Measurements from ENCODE around the gene PDE8A.
"Not testable (repeated sequence)": the region's sequence is repeated elsewhere in the genome, so short reads cannot be mapped to it uniquely, and the experiment has no call there.

PDE8A gene

GRCh38 chr15:84960391-84961113, 21.1 kb upstream of the PDE8A start:
- FAIRE-seq (no peak), DNase-seq (ENCODE audit: insufficient read length, low spot score) (no peak)

DNA sequence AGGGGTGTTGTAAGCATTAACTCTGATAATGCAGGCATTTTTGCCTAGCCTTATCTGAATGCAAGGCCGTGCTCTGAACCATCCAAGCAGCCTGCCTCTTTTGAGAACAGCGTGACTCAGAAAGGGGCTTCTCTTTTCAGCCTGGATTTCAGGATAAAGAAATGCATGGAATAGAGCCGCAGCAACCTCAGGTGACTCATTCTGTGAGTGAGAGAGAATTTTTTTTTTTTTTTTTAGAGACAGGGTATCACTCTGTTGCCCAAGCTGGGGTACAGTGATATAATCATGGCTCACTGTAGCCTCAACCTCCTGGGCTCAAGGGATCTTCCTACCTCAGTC, 20.6 kb upstream of the PDE8A start:
- FAIRE-seq = no peak
- DNase-seq (ENCODE audit: insufficient read length, low spot score) = no peak

DNA sequence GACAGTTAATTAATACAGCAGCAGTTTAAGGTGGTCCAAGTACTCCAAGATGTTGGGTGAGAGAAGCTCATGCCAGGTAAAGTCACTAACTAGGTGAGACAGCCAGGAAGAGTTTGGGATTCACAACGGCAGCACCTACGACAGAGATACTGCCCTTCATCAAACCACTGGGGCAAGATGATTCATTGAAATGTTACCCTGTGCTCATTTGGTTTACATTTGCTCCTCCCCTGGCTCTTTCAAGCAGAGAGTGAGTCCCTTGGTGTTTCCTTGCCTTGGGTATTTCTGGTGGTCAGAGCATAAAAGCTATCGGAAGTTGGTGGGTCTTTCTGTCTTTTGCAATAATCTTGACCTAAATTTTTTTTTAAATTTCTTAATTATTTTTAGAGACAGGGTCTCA, 19.9 kb upstream of the PDE8A start:
- no peak for FAIRE-seq

GRCh38 chr15:84962955-84963354, 18.7 kb upstream of the PDE8A start:
- no peak for DNase-seq (ENCODE audit: insufficient read length, low spot score)
- no peak for FAIRE-seq

More for the DNA sequence above, 19.9 kb upstream of the PDE8A start:
- DNase-seq (ENCODE audit: insufficient read length, low spot score) = no peak

GRCh38 chr15:84967380-84967779, 14.3 kb upstream of the PDE8A start:
- no peak for DNase-seq (ENCODE audit: insufficient read length, low spot score)
- no peak for FAIRE-seq

- DNase-seq (ENCODE audit: insufficient read length, low spot score) (no peak), FAIRE-seq (no peak)
Measured at GRCh38 chr15:84968301-84968700, 13.4 kb upstream of the PDE8A start.

DNA sequence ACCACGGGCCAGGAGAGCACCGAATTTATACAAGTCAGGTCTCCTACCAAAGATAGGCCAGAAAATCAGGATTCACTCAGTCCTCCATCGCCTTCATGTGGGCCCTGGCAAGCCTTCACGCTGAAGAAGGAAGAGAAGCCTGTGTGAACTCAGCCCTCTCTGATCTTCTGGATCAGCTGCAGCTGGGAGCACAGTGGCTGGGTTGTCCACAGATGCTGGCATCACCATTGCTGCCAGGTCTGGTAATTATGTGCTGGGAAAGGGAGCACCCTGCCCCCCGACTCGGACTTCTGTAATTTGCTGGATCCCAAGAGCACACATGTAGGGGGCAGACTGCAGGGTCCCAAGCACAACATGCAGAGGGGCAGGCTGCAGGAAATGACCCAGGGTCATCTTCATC, 12.4 kb upstream of the PDE8A start:
- DNase-seq (ENCODE audit: insufficient read length, low spot score) (no peak), FAIRE-seq (no peak)

- DNase-seq (ENCODE audit: insufficient read length, low spot score) (no peak), FAIRE-seq (no peak)
Measured at GRCh38 chr15:84970843-84971242, 10.8 kb upstream of the PDE8A start.

DNA sequence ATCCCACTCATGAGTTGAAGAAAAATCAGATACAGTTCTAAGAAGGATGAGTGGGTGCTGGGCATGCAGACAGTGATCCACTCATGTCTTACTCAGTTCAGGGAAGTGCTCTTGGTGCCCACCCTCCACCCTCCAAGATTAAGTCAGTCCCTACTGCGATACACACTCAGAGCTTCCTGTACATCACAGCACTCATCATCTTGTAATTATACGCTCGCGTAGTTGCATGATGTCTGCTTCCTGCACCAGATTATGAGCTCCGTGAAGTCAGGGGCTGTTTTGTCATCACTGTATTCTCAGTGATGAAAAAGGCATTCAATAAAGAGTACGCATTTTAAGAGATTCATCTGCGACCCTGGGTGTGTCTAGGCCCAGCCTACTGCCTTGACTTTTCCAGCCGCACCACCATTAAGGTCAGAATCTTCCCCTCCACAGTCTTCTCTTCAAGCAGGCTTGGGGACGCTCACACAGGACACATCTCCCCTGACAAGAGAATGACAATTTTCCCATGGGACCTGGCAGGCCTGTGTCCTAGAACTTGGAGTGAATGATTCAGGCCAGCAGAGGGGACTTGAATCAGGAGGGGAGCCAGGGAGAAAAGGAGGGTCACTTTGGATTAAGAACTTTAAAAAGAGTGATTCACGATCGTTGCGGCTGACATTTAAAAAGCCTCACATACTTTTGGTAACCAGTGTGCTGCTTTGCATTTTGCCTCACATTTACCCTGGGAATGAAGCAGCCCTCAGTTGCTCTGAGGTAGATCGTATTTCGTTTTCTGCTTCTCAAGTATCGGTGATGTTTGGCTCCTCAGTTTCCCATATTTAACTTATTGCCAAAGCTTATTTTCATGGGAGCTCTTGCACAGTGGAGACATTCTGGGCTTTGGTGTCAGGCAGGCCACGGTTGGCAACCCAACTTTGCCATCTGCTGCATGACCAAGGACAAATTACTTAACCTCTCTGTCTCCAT, 7.9 kb upstream of the PDE8A start:
- no peak for DNase-seq (ENCODE audit: insufficient read length, low spot score)
- no peak for FAIRE-seq

GRCh38 chr15:84975871-84976351, 5.7 kb upstream of the PDE8A start:
- DNase-seq (ENCODE audit: insufficient read length, low spot score) = no peak
- no peak for FAIRE-seq

- DNase-seq (ENCODE audit: insufficient read length, low spot score) (no peak), FAIRE-seq (no peak)
Measured at GRCh38 chr15:84976746-84977345, 4.8 kb upstream of the PDE8A start.

DNA sequence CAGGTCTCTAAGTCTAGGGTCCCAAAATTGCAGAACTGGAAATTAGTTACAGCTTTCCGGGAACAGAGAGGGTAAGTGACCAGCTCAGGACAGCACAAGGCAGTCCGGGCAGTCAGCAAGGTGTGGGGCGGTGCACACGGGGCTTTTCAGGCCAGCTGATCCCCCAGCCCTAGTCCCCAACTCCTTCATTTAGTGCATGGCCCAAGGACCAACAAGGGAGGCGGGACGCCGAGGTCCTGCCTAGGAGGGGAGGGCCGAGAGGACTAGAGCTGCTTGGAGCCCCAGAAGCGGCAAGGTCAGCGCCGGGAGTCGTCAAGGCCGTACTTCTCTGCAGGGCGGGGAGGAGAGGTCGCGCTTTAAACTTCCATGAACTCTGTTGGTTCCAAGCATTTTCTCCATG, 2.0 kb upstream of the PDE8A start:
- FAIRE-seq (no peak), DNase-seq (ENCODE audit: insufficient read length, low spot score) (no peak)

DNA sequence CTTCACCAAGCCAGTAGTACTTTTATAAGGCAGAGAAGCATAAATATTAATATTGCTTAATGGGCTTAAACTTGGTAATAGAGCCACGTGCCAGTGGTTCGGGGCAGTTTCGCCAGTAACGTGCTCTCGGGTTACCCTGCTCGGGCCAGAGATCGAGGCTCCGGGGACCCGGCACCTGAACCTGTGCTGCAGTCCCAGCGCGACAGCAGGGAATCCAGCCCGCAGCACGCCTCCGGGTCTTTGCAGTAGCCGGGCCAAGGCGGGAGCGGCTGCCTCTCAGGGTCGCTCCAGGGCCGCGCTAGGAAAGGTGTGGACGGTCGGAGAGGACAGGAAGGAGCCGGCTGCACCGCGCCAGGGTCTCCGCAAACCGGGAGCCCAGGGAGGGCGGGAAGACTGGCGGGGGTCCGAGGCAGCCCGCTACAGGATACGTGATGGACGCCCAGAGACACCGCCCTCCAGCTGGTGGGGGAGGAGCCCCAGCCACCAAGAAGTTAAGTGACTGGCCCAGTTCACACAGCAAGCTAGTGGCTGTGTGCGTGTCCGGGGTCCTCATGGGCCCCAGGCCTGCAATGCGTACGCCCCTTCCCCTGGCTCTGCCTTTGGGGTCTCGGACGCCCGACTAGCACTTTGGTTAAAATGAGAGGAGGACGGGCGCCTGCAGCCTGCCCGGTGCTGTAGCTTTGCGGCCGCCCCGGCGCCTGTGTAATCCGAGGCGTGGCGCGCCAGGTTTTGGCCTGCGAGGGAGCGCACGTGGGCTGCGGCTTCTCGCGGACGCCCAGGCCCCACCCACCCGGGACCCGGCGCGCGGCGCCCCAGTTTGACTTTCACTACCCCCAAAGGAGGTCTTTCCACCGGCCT, 1.2 kb upstream of the PDE8A start:
- no peak for FAIRE-seq
- peak; percentile 82 for DNase-seq (ENCODE audit: insufficient read length, low spot score)

DNA sequence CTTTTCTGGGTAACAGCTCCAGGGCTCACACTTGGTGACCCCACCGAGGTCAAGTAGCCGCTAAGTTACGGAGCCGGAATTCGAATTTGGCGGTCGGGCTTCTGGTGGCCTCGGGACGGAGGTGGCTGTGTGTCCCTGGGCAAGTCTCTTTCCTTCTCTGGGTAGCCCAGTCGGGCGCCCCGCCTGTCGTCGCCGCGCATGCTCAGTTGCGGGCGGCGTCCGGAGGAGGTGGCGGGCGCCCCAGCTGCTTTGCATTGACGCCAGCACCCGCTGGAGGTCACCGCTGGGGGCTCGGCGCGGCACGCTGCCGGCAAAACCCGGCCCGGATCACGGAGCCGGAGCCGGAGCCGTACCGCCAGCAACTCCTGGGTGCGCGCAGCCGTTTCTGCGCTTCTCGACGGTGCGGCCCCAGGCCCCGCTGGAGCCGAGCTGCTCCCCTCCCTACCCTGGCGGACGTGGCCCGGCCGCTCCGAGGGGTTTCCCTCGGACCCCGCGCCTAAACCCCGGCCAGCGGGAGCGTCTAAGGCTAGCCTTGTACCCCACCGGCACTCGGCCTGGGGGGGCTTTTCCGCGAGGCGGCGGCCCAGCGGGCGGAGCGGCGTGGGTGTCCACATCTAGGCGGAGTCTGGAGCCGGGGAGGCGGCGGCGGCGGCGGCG, 474 bp upstream of the PDE8A start:
- DNase-seq (ENCODE audit: insufficient read length, low spot score) = peak; percentile 96
- FAIRE-seq = peak; percentile 76

- FAIRE-seq (no peak), DNase-seq (ENCODE audit: insufficient read length, low spot score) (no peak)
Measured at GRCh38 chr15:84982301-84982920, 755 bp downstream of the PDE8A start.

GRCh38 chr15:84983294-84983693, 1.6 kb downstream of the PDE8A start:
- no peak for DNase-seq (ENCODE audit: insufficient read length, low spot score)
- no peak for FAIRE-seq

GRCh38 chr15:84983711-84984110, 2.1 kb downstream of the PDE8A start:
- DNase-seq (ENCODE audit: insufficient read length, low spot score) = no peak
- FAIRE-seq = no peak

DNA sequence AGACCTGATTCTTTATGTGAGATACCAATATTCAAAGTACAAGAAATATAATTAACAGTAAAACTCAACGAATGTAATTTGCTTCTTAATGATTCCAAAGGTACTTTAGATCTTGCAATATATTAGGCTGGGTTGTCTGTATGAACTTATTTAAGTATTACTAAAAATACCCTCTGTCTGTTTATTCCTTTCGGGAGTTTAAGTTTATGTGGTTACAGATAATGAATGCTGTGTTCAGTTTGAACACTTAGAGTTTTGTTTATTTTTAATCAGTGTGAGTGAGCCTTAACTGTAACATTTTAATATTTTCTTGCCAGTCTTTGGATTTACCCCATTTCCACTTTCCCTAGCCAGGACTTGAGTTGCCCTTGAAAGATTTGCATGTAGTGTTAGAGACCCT, 3.5 kb downstream of the PDE8A start:
- DNase-seq (ENCODE audit: insufficient read length, low spot score) = no peak
- no peak for FAIRE-seq

DNA sequence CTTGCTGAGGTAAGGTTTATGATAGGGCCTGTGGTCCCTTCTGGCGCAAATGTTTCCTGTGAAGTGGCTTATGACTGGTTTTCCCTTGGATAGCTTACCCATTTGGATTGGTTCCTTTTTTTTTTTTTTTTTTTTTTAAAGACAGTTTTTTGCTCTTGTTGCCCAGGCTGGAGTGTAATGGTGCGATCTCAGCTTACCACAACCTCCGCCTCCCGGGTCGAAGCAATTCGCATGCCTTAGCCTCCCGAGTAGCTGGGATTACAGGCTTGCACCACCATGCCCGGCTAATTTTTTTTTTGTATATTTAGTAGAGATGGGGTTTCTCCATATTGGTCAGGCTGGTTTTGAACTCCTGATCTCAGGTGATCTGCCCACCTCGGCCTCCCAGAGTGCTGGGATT, 5.7 kb downstream of the PDE8A start:
- FAIRE-seq; DNase-seq (ENCODE audit: insufficient read length, low spot score): not testable (repeated sequence)
